Stimulated activated naive B cell treated with anti-CD40 and anti-IgM and Interleukin-4, amounts not matched to agents 10 μg/mL and 1 μg/mL and 100 μg/mL, for 72 hours (primary cell): ENCODE results near the gene CRYGC.
"Not testable (repeated sequence)": the region's sequence is repeated elsewhere in the genome, so short reads cannot be mapped to it uniquely, and the experiment has no call there.

Experiments
- ATAC-seq, 2 donors: fragments of 150-1000 bp; cut with Tn5 transposase; replicated peaks; 2 replicates each; pipeline ENCODE4 v1.10.0; 2021; ENCODE audit warnings: moderate library complexity in 1 of 2
- DNase-seq: peaks from one replicate; pipeline ENCODE4 v3.0.0; 2021
- H3K27ac Mint-ChIP-seq: one replicate; pipeline ENCODE4 v1.8.0; 2022; ENCODE audit warnings: mild to moderate bottlenecking, mixed read lengths
- H3K27me3 Mint-ChIP-seq, 2 donors: one replicate each; pipeline ENCODE4 v1.8.0; 2022; ENCODE audit warnings: mixed read lengths in 2 of 2
- H3K36me3 Mint-ChIP-seq, 2 donors: one replicate each; pipeline ENCODE4 v1.8.0; 2022; ENCODE audit warnings: mixed read lengths in 2 of 2, mild to moderate bottlenecking in 1 of 2
- H3K4me1 Mint-ChIP-seq, 2 donors: one replicate each; pipeline ENCODE4 v1.8.0; 2022; ENCODE audit warnings: mixed read lengths in 2 of 2, mild to moderate bottlenecking in 1 of 2
- H3K4me3 Mint-ChIP-seq, 2 donors: one replicate each; pipeline ENCODE4 v1.8.0; 2022; ENCODE audit warnings: mild to moderate bottlenecking in 2 of 2, mixed read lengths in 2 of 2, moderate library complexity in 1 of 2
- H3K9me3 Mint-ChIP-seq, 2 donors: one replicate each; pipeline ENCODE4 v1.8.0; 2022; ENCODE audit warnings: mixed read lengths in 2 of 2, mild to moderate bottlenecking in 1 of 2

CRYGC gene

DNA sequence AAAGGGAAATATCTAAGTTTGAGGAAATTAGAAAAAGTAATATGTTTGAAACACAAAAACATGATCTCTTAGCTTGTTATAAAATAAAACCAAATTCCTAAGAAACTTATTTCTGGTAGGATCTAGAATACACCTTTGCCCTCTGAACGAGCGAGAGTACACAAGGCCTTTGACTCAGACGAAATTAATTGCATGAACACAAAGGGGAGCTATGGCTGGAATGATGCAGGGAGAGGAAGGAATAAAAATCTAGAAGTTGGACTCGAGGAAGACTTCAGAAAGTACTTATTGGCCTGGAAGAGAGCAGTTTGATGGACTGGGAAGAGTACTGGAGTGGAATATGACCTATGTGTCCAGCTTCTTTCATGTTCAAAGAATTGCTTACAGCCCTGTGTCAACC is 4.4 kb downstream of the CRYGC start:
- no peak for DNase-seq
- Mint-ChIP-seq H3K4me3 (no peak overlapping the region), H3K4me1 (peaks cover 5 to 15% of the 10 kb centered on the region in 2 donors), H3K9me3 (peaks cover 0 to 1% of the 10 kb centered on the region in 2 donors), H3K27me3 (peaks cover 32 to 41% of the 10 kb centered on the region in 2 donors), H3K27ac (no peak overlapping the region), H3K36me3 (no peaks in the 10 kb centered on the region)
- no peak for ATAC-seq

DNA sequence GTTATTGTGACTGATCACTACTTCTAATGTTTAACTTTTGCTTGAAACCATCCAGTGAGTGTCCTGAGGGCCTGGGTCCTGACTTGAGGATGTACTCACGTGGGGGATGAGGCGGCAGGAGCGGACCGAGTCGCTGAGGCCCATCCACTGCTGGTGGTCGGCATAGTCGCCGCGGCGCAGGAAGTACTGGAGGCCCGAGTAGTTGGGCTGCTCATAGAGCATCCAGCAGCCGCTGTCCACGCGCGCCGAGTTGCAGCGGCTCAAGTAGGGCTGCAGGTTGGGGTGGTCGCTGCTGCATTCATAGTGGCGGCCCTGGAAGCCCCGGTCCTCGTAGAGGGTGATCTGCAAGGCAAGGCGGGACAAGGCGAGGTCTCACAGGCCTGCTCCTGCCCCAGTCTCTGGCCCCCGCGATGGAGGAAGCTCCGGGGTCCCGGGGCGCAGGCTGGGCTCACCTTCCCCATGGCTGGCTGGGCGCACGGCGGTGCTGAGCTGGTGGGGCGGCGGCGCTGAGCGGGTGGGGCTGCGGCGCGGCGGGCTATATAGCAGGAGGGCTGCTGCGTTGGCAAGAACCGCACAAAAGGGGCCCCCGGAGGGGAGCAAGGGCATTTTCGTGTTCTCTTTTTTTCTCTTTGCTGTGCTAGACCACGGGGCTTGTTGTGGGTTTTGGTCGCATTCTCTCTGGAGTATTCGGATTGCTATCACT is 5.5 kb downstream of the CRYGC start, which contains the start of gene CRYGD:
Gene CRYGD, minus strand, starts transcription at position 512 of the 703 bp plus-strand sequence. Its CDS starts 51 bp downstream, at position 461.
- peak; percentile 52 to 64 for ATAC-seq
- not testable (repeated sequence) for H3K27ac Mint-ChIP-seq, H3K36me3 Mint-ChIP-seq, H3K9me3 Mint-ChIP-seq, DNase-seq
- Mint-ChIP-seq H3K4me3 (peak within 1 kb of the TSS; percentile 49 to 68), H3K27me3 (peaks cover 32 to 33% of the 10 kb centered on the region in 2 donors), H3K4me1 (peaks cover 5 to 15% of the 10 kb centered on the region in 2 donors)

DNA sequence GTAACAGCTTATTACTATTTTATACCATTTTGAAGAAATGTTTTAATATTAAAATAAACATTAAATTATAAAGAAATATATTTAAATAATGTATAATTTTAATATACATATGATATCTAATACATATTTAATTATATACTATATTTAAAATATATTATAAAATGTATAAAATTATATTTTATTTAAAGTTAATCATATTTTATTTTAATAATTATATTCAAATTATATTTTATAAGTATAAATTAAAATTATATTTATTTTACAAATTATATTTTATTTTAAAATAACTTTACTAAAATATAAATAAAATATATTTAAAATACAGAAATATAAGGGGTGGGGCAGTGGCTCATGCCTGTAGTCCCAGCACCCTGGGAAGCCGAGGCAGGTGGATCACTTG is 7.4 kb downstream of the CRYGC start:
- no peak for ATAC-seq
- Mint-ChIP-seq H3K36me3 (no peaks in the 10 kb centered on the region), H3K27ac (no peak overlapping the region), H3K27me3 (peaks cover 28 to 32% of the 10 kb centered on the region in 2 donors), H3K4me3 (no peak overlapping the region), H3K4me1 (peaks cover 5 to 15% of the 10 kb centered on the region in 2 donors), H3K9me3 (peaks cover 0 to 1% of the 10 kb centered on the region in 2 donors)
- DNase-seq = no peak

DNA sequence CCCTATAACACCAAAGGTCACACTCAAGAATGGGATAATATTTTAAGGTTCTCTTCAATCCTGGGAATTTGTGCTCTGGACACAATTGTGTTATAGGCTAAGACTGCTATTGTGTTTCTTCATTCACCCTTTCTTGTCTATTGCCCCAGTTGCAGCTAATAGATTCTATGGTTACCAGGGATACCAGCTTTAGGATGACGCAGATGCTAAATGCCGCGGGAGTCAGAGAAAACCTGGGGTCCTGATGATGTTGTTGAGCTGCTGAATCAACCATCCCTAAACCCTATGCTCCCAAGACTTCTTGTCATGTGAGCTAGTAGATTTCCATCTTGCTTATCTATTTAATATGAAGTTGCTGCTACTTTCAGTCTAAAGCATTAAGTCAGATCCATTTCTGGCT is 10.7 kb downstream of the CRYGC start:
- no peak for ATAC-seq
- peaks cover 1 to 3% of the 10 kb centered on the region in 2 donors for H3K4me1 Mint-ChIP-seq
- no peak for DNase-seq
- no peak overlapping the region for H3K4me3 Mint-ChIP-seq
- H3K36me3 Mint-ChIP-seq = no peaks in the 10 kb centered on the region
- peaks cover 7 to 12% of the 10 kb centered on the region in 2 donors for H3K27me3 Mint-ChIP-seq
- no peak overlapping the region for H3K27ac Mint-ChIP-seq
- H3K9me3 Mint-ChIP-seq = no peaks in the 10 kb centered on the region

DNA sequence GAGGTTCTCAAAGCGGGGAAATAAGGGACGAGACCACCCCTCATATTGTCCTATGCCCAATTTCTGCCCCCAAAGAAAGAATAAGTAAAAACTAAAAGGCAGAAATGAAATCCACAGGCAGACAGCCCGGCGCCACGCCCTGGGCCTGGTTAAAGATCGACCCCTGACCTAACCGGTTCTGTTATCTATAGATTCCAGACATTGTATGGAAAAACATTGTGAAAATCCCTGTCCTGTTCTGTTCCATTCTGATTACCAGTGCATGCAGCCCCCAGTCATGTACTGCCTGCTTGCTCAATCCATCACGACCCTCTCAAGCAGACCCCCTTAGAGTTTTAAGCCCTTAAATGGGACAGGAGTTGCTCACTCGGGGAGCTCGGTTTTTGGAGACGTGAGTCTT is 12.2 kb downstream of the CRYGC start:
- not testable (repeated sequence) for H3K27ac Mint-ChIP-seq, H3K4me1 Mint-ChIP-seq, H3K36me3 Mint-ChIP-seq, H3K4me3 Mint-ChIP-seq, DNase-seq, ATAC-seq, H3K9me3 Mint-ChIP-seq
- H3K27me3 Mint-ChIP-seq = peaks cover 4 to 22% of the 10 kb centered on the region in 2 donors

DNA sequence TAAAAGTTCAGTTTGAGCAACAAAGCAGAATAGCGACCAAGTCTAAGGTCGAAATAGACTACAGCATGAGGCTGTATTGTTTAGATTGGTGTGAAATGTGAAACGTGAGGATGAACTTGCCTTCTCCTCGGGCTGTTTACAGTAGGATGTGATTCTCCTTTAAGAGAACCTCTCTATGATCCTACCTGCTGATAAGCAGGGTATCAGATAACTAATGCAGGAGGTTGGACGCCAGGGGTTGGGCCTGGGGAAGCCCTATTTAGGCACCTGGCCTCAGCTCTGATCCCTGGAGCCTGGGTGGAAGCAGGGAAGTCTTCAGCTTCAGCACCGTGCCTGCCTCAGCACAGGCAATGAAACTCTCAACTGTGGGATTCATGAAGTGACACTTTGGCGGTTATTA is 16.7 kb downstream of the CRYGC start:
- no peak for DNase-seq
- no peak for ATAC-seq
- H3K9me3 Mint-ChIP-seq = no peaks in the 10 kb centered on the region
- H3K27ac Mint-ChIP-seq = no peak overlapping the region
- H3K4me3 Mint-ChIP-seq = no peak overlapping the region
- H3K36me3 Mint-ChIP-seq = no peaks in the 10 kb centered on the region
- no peaks in the 10 kb centered on the region for H3K4me1 Mint-ChIP-seq
- peaks cover 4 to 21% of the 10 kb centered on the region in 2 donors for H3K27me3 Mint-ChIP-seq

DNA sequence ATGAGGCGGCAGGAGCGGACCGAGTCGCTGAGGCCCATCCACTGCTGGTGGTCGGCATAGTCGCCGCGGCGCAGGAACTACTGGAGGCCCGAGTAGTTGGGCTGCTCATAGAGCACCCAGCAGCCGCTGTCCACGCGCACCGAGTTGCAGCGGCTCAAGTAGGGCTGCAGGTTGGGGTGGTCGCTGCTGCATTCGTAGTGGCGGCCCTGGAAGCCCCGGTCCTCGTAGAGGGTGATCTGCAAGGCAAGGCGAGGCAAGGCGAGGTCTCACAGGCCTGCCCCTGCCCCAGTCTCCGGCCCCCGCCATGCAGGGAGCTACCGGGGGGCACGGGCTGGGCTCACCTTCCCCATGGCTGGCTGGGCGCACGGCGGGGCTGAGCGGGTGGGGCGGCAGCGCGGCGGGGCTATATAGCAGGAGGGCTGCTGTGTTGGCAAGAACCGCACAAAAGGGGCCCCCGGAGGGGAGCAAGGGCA is 17.3 kb downstream of the CRYGC start:
- not testable (repeated sequence) for H3K27ac Mint-ChIP-seq, H3K4me1 Mint-ChIP-seq, H3K36me3 Mint-ChIP-seq, H3K4me3 Mint-ChIP-seq, H3K9me3 Mint-ChIP-seq, DNase-seq, ATAC-seq
- H3K27me3 Mint-ChIP-seq = peaks cover 4 to 21% of the 10 kb centered on the region in 2 donors

DNA sequence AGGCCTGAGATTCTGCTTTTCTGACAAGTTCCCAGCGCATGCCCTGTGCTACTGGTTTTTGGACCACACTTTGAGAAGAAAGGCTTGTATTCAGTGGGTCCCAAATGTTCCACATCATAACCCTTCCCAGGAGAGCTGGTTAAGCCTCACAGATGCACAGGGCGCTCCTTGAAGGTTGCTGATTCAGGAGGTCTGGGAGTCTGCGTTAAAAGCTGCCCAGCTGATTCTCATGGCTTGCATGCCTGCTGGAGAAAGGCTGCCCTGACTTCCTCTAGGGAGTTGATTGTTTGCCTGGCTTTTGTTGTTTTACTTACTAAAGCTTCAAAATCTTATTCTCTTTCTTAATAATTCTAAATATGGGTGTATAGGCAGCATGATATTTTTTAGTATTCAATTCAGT is 26.0 kb downstream of the CRYGC start:
- no peak overlapping the region for H3K27ac Mint-ChIP-seq
- ATAC-seq = no peak
- H3K4me1 Mint-ChIP-seq = no peaks in the 10 kb centered on the region
- H3K27me3 Mint-ChIP-seq = peaks cover 16 to 19% of the 10 kb centered on the region in 2 donors
- peaks cover 0 to 2% of the 10 kb centered on the region in 2 donors for H3K36me3 Mint-ChIP-seq
- H3K4me3 Mint-ChIP-seq = no peak overlapping the region
- no peak for DNase-seq
- peaks cover 0 to 4% of the 10 kb centered on the region in 2 donors for H3K9me3 Mint-ChIP-seq

DNA sequence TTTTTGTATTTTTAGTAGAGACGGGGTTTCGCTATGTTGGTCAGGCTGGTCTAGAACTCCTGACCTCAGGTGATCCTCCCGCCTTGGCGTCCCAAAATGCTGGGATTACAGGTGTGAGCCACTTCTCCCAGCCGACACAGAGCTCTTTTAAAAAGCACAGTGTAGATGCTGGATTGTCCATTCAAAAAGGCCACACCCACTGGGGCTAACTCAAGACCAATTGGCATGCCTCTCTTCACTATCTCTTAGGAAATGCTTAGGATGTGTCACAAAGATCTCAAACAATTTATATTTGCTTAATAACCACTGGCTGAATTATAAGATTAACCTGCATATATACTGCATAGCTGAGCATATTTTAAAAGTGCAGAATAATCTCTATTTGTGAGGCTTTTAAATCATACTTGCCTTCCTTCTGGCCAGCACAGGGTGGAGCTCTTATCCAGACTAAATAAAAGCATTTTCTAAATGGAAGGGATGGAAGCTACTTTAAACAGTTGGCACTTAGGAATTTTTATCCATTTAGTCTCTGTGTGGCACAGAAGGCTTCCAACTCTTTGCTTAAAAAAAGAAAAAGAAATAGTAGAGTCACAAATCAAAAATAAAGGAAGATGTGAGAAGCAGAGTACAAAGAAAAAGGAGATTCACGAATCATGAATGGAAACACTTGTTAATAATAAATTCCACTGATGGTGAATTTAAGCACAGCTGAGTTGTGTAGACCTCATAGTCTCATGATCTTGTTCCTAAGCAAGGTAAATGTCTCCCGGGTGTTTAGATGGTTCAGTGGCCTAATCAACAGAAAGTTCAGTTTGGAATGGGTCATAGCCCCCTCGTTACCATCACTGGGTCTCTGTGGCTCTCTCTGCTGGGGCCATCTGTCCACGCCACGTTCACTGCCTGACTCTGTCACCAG is 27.7 kb downstream of the CRYGC start:
- H3K4me1 Mint-ChIP-seq = no peaks in the 10 kb centered on the region
- peaks cover 0 to 4% of the 10 kb centered on the region in 2 donors for H3K9me3 Mint-ChIP-seq
- no peak overlapping the region for H3K27ac Mint-ChIP-seq
- no peak for ATAC-seq
- H3K4me3 Mint-ChIP-seq = no peak overlapping the region
- H3K27me3 Mint-ChIP-seq = peaks cover 15 to 16% of the 10 kb centered on the region in 2 donors
- no peak for DNase-seq
- H3K36me3 Mint-ChIP-seq = peaks cover 0 to 2% of the 10 kb centered on the region in 2 donors

DNA sequence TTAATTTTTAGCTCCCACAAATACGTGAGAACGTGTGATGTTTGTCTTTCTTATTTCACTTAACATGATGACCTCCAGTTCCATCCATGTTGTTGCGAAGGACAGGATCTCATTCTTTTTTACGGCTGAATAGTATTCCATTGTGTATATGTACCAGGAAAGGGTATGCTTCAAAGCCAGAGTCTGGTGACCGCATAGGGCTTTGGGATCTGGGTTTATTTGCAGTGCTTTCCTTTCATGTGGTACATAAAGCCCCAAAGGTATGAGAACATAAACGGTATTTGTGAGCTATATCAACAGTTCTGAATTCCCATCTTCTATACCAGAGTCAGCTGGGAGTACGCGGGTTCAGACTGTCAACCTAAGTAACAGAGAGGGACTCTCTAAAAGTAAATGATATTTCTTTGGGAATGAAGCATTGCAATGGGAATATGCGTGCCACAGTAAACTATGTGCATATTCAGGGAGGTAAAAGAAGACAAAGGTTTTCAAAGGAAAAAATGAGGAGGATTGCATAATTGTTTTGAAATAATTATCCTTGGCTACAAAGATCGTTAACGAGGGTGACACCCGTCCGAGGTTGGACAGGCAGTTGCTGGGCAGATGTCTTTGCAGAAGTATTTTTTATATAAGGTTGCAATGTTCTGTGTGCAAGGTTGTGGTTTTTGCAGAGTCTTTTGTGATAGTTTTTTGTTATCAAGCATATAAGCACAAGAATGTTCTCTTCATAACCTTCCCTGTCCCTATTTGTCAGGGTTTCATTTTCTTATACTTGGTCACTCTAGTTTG is 29.8 kb downstream of the CRYGC start:
- Mint-ChIP-seq H3K36me3 (peaks cover 0 to 2% of the 10 kb centered on the region in 2 donors), H3K27ac (no peak overlapping the region), H3K9me3 (peaks cover 0 to 4% of the 10 kb centered on the region in 2 donors), H3K27me3 (peaks cover 6 to 7% of the 10 kb centered on the region in 2 donors), H3K4me1 (no peaks in the 10 kb centered on the region), H3K4me3 (no peak overlapping the region)
- ATAC-seq (no peak), DNase-seq (no peak)

DNA sequence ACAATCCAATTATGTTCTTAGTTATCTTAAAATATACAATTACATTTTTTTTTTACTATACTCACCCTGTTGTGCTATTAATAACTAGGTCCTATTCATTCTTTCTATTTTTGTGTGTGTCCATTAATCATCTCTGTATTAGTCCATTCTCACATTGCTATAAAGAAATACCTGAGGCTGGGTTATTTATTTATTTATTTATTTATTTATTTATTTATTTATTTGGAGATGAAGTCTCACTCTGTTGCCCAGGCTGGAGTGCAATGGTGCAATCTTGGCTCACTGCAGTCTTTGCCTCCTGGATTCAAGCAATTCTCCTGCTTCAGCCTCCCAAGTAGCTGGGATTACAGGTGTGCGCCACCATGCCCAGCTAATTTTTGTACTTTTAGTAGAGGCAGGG is 30.9 kb downstream of the CRYGC start:
- not testable (repeated sequence) for H3K36me3 Mint-ChIP-seq, H3K27ac Mint-ChIP-seq, H3K4me1 Mint-ChIP-seq, H3K9me3 Mint-ChIP-seq, DNase-seq, ATAC-seq, H3K4me3 Mint-ChIP-seq, H3K27me3 Mint-ChIP-seq

DNA sequence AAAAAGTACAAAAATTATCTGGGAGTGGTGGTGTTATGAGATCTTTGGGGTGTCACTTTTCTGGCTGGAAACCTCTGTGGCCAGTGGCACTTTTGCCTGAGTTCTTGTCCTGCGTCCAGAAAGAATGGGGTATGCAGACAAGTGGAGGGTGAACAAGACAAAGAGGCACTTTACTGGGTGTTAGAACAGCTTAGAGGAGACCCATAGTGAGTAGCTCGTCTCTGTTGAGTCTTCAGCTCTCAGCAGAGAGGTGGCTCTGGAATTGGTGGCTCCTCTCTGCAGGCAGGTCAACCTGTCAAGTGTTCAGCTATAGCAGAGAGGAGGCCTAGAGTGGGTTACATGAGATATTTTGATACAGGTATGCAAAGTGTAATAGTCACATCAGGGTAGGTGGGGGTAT is 31.4 kb downstream of the CRYGC start:
- Mint-ChIP-seq H3K4me3 (no peak overlapping the region), H3K36me3 (peaks cover 0 to 2% of the 10 kb centered on the region in 2 donors), H3K9me3 (peaks cover 0 to 4% of the 10 kb centered on the region in 2 donors), H3K27ac (no peak overlapping the region), H3K4me1 (no peaks in the 10 kb centered on the region), H3K27me3 (peaks cover 6 to 7% of the 10 kb centered on the region in 2 donors)
- no peak for ATAC-seq
- no peak for DNase-seq

DNA sequence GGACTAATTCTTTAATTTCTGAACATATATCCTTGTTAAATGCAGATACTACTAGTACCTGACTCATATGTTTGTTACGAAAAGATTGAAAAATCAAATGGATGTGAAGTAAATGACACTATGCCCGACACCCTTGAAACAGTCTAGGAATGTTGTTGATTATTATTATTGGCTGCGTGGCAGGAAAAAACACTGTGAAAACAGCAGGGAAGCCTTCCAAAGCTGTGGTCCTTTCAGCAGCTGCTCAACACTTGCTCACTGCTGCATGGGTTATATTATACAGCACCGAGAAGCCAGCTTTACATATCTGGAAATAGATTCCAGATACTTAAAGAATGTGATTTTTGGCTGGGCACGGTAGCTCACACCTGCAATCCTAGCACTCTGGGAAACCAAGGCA is 31.8 kb downstream of the CRYGC start:
- no peaks in the 10 kb centered on the region for H3K4me1 Mint-ChIP-seq
- peaks cover 0 to 4% of the 10 kb centered on the region in 2 donors for H3K9me3 Mint-ChIP-seq
- H3K27ac Mint-ChIP-seq = no peak overlapping the region
- peaks cover 6 to 7% of the 10 kb centered on the region in 2 donors for H3K27me3 Mint-ChIP-seq
- no peak for DNase-seq
- H3K4me3 Mint-ChIP-seq = no peak overlapping the region
- ATAC-seq = no peak
- peaks cover 0 to 2% of the 10 kb centered on the region in 2 donors for H3K36me3 Mint-ChIP-seq

DNA sequence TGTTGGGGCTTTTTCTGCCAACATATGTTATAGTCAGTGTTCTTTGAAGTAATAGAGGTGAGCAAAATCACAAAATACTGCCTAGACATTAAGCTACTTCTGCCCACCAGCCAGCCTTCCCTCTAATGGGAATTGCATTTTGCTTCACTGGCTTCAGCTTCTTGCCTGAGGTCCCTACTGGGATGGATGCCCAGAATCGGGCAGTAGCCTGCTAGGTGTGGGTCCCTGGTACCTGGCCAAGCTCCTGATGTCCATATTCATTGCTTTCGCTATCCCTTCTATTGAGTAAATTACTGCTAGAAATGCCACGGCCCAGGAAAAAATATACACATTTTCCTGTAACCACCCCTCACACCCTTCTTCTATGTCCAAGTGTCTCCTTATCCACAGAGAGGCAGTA is 32.3 kb downstream of the CRYGC start:
- peaks cover 6 to 7% of the 10 kb centered on the region in 2 donors for H3K27me3 Mint-ChIP-seq
- H3K9me3 Mint-ChIP-seq = peaks cover 0 to 4% of the 10 kb centered on the region in 2 donors
- no peak for DNase-seq
- no peaks in the 10 kb centered on the region for H3K4me1 Mint-ChIP-seq
- no peak overlapping the region for H3K27ac Mint-ChIP-seq
- no peak overlapping the region for H3K4me3 Mint-ChIP-seq
- H3K36me3 Mint-ChIP-seq = peaks cover 0 to 2% of the 10 kb centered on the region in 2 donors
- no peak for ATAC-seq
